GM19099 (cell line): Measurements from ENCODE around the gene SOCS4.

Experiments
- POLR2A ChIP-seq: IDR thresholded peaks from 3 replicates; pipeline ENCODE4 v1.6.1; 2011; ENCODE audit warnings: low read depth; ENCODE audit not compliant: insufficient read length; ENCODE audit errors: extremely low read depth

The SOCS4 gene

GRCh38 chr14:55071870-55072640 lies 45.0 kb downstream of the SOCS4 start:
- TF ChIP-seq POLR2A = no peak

DNA sequence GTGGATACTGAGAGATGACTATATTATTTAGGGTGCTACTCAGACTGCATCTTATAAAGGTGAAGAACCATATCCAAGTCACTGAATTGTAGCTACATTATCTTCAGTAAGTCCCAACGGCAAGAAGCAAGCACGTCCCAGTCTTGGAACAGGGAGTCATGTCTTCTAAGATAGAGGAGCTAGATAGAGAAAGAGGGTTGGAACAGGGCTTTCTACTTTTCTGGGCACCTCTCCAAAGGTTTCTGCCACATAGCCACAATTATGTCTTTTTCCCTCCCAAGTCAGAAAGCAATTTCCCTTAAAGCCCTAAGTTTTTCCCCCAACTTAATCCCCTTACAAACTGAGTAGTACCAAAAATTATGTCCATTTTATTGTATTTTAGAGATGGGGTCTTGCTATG lies 46.8 kb downstream of the SOCS4 start:
- TF ChIP-seq POLR2A = no peak

- TF ChIP-seq POLR2A = no peak
These were observed 47.6 kb downstream of the SOCS4 start for GRCh38 chr14:55074662-55075061.

GRCh38 chr14:55075628-55076175 lies 48.7 kb downstream of the SOCS4 start:
- no peak for TF ChIP-seq POLR2A

DNA sequence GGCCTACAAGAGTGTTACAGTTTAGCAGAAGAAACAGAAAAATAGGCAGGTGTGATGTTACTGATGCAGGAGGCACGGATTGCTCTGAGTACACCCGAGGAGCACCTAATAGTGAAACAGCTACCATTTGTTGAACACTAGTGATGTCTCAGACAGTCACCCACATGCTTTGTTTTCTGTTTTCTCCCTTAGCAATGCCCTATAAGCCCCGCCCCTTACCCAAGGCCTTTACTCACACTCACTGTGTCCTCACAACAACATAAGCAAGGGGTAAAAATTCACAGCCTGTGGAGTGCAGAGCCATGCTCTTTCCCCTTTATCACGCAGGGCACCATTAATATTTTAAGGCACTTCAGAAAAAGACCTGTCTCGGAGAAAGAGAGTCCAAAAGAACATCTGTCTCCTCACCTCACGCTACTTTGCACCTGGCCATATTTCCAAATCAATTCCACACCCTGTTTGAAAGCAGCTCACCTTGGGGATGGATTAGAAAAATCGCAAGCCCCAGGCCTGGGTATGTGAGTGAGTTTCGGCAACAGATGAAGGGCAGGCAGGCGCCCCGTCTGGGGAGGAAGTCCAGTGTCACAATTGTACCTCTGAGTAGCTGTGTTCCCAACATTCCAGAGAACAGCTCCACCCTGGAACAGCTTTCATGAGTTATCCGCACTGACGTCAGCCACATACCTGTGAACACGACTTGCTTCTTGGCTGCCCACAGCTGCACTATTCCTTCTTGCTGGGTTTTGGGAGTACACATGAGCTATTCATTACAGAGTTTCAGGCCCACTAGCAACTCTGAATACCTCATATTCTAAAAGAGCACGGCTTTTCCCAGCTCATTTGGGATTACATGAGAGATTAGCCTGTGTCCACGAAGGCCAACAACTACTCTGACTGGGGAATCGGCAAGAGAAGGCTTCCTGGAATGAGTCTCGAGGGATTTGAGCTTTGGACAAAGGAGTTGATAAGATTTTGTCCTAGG lies 50.4 kb downstream of the SOCS4 start:
- no peak for TF ChIP-seq POLR2A

DNA sequence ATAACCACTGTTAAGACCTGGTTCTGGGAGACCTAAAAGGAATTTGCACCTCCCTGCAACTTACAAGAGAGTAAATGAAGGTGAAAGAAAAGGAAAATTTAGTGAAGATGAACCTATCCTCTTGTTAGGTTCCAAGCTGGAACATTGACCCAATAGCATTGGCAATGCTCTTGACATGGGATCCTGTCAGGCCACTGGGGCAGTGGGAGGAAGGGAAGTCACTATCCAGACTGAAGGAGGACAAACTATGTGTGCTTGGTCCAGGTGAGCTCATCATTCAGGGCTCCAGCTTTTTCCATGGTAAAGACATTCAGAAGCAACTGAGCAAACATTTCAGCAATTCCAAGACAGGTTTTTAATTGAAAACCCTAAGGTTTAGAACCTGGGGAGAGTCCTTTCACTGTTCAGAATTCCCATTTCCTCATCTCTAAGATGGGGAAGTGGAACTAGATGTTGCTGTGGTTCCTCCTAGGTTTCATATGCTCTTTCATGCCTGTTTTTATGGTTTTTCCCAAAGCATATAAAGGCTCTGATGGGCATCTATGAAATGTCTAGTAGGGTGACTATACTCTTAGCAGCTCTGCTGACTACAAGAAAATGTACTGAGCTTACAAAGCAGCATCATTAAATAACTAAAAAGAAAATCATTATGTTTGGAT lies 57.5 kb downstream of the SOCS4 start:
- TF ChIP-seq POLR2A = no peak

GRCh38 chr14:55085060-55085660 lies 58.1 kb downstream of the SOCS4 start:
- TF ChIP-seq POLR2A = no peak

DNA sequence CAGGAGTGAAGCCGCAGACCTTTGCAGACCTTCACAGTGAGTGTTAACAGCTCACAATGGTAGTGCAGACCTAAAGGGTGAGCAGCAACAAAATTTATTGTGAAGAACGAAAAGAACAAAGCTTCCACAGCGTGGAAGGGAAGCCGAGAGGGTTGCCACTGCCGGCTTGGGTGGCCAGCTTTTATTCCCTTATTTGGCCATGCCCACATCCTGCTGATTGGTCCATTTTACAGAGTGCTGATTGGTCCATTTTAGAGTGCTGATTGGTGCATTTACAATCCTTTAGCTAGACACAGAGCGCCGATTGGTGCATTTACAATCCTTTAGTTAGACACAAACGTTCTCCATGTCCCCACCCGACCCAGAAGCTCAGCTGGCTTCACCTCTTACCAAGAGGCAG lies 59.9 kb downstream of the SOCS4 start:
- no peak for TF ChIP-seq POLR2A

DNA sequence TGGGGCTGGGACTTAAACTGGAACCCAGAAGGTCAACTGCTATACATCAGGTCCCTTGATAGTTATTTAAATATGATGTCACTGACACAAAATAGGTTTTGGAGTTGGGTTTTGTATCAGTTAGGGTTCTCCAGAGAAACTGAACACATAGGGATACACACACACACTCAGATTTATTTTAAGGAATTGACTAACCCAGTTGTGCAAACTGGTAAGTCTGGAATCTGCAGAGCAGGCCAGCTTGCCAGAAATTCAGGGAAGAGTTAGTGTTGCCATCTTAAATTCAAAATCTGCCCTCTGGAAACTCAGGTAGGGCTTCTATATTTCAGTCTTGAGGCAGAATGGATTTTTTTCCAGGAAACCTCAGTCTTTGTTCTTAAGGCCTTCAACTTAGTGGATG lies 61.3 kb downstream of the SOCS4 start:
- TF ChIP-seq POLR2A = no peak

DNA sequence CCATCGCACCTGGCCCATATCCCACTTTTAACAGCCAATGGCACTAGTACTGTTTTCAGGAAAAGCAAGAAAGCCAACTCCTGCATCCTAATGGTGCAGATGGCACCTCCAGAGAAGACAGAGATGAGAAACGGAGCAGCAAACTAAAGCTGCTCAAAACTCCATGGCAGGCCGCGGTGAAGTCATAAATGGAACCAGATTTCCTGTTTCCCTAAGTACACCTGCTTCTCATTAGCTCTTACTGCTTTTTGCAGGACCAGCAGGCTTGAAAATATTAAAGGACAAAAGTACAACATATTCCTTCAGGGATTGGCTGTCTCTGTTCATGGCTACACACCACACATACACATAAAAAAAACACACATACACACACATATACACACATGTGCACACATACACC lies 65.3 kb downstream of the SOCS4 start:
- no peak for TF ChIP-seq POLR2A

DNA sequence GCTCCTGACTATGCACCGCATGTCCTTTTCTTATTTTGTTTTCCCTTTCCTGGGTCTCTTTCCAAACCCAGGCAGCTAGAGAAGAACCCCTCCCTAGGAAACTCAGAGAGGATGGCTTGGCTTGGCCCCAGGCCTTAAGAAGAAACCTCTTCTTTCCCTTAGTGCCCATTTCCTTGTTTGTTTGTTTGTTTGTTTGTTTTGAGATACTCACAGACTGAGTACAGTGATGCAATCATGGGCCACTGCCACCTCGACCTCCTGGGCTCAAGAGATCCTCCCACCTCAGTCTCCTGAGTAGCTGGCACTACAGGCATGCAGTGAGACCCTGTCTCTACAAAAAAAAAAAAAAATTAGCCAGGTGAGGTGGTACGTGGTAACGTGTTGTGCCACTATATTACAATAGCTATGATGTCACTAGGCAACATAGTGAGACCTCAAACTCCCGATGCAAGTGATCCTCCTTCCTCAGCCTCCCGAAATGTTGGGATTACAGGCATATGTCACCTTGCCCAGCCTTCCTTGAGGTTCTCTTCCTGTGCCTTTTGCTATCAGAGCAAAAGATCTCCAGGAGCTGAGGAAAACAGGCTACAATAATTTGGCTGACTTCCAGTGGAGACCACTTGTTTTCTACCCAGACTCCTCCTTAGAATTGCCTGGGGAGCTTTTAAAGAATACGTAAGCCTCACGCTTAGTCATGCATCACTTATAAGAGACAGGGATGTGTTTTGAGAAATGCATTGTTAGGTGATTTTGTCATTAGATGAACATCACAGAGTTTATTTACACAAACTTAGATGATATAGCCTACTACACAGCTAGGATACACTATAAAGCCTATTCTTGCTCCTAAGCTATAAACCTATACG lies 67.5 kb downstream of the SOCS4 start:
- TF ChIP-seq POLR2A = no peak

- TF ChIP-seq POLR2A = no peak
These were observed 71.0 kb downstream of the SOCS4 start for GRCh38 chr14:55097881-55098560.

DNA sequence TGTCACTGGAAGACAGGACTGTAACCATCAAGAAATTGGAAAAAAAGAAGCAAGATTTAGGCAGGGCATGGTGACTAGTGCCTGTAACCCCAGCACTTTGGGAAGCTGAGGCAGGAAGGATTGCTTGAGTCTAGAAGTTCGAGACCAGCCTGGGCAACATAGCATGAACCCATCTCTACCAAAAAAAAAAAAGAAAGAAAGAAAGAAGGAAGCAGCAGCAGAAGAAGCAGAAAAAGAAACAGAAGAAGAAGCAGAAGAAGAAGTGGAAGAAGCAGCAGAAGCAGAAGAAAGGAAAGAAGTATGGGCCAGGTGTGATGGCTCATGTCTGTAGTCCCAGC lies 71.5 kb downstream of the SOCS4 start:
- TF ChIP-seq POLR2A = no peak
